Osteocyte (in vitro differentiated cells): ENCODE results near the gene TMEM270. TPM values are rescaled to one million over a fixed set of nuclear protein-coding genes. Genes with fewer than 3 reads are reported as not detected.

ENCODE experiments used
- DNase-seq: peaks from one replicate; pipeline ENCODE4 v3.0.0; 2021; ENCODE audit warnings: mixed read lengths; ENCODE audit not compliant: unreplicated experiment; ENCODE audit errors: extremely low spot score
- H3K27ac Mint-ChIP-seq: one replicate; pipeline ENCODE4 v1.8.0; 2021; ENCODE audit warnings: mild to moderate bottlenecking, mixed read lengths; ENCODE audit not compliant: unreplicated experiment
- H3K27me3 Mint-ChIP-seq: one replicate; pipeline ENCODE4 v1.8.0; 2021; ENCODE audit warnings: mixed read lengths; ENCODE audit not compliant: unreplicated experiment
- H3K36me3 Mint-ChIP-seq: one replicate; pipeline ENCODE4 v1.8.0; 2021; ENCODE audit warnings: mixed read lengths; ENCODE audit not compliant: unreplicated experiment
- H3K4me1 Mint-ChIP-seq: one replicate; pipeline ENCODE4 v1.8.0; 2021; ENCODE audit warnings: mixed read lengths; ENCODE audit not compliant: unreplicated experiment
- H3K4me3 Mint-ChIP-seq: one replicate; pipeline ENCODE4 v1.8.0; 2021; ENCODE audit warnings: mild to moderate bottlenecking, moderate library complexity, mixed read lengths; ENCODE audit not compliant: unreplicated experiment
- H3K9me3 Mint-ChIP-seq: one replicate; pipeline ENCODE4 v1.8.0; 2021; ENCODE audit warnings: mixed read lengths; ENCODE audit not compliant: unreplicated experiment
- CTCF ChIP-seq: fragments of 200-600 bp; sonication (generic); IDR thresholded peaks from 2 replicates; pipeline ENCODE4 v1.5.0; 2021; ENCODE audit warnings: antibody characterized with exemption, mild to moderate bottlenecking, moderate library complexity
- total RNA-seq: library from RNA; stranded (reverse); gene quantifications from 2 replicates; pipeline ENCODE4 v1.2.1, GENCODE V29; 2021

Gene TMEM270
- total RNA-seq, 1 donor from 2014 or later = not detected

- Mint-ChIP-seq H3K9me3 (no peaks in the 10 kb centered on the region), H3K36me3 (no peaks in the 10 kb centered on the region), H3K4me1 (peaks cover 41% of the 10 kb centered on the region), H3K27me3 (no peaks in the 10 kb centered on the region), H3K27ac (peak overlapping the region; percentile 95), H3K4me3 (no peak overlapping the region)
- TF ChIP-seq CTCF = no peak
- DNase-seq = no peak
These were observed 10.2 kb upstream of the TMEM270 start for GRCh38 chr7:73850781-73851207.

- H3K9me3 Mint-ChIP-seq = no peaks in the 10 kb centered on the region
- H3K4me1 Mint-ChIP-seq = peaks cover 38% of the 10 kb centered on the region
- no peak for DNase-seq
- H3K4me3 Mint-ChIP-seq = no peak overlapping the region
- no peak for TF ChIP-seq CTCF
- peak overlapping the region; percentile 95 for H3K27ac Mint-ChIP-seq
- H3K27me3 Mint-ChIP-seq = peaks cover 2% of the 10 kb centered on the region
- H3K36me3 Mint-ChIP-seq = no peaks in the 10 kb centered on the region
These were observed 9.3 kb upstream of the TMEM270 start for GRCh38 chr7:73851410-73852338.

- Mint-ChIP-seq H3K9me3 (no peaks in the 10 kb centered on the region), H3K4me1 (peaks cover 38% of the 10 kb centered on the region), H3K36me3 (no peaks in the 10 kb centered on the region), H3K27me3 (peaks cover 6% of the 10 kb centered on the region), H3K27ac (peak overlapping the region; percentile 95), H3K4me3 (no peak overlapping the region)
- no peak for DNase-seq
- TF ChIP-seq CTCF = no peak
These were observed 8.5 kb upstream of the TMEM270 start for GRCh38 chr7:73852500-73852899.

- no peaks in the 10 kb centered on the region for H3K9me3 Mint-ChIP-seq
- DNase-seq = no peak
- H3K27ac Mint-ChIP-seq = no peak overlapping the region
- no peak for TF ChIP-seq CTCF
- peaks cover 10% of the 10 kb centered on the region for H3K27me3 Mint-ChIP-seq
- peaks cover 14% of the 10 kb centered on the region for H3K4me1 Mint-ChIP-seq
- no peaks in the 10 kb centered on the region for H3K36me3 Mint-ChIP-seq
- no peak overlapping the region for H3K4me3 Mint-ChIP-seq
These were observed 4.0 kb upstream of the TMEM270 start for GRCh38 chr7:73856941-73857340.

- H3K4me1 Mint-ChIP-seq = peaks cover 7% of the 10 kb centered on the region
- no peaks in the 10 kb centered on the region for H3K36me3 Mint-ChIP-seq
- DNase-seq = no peak
- no peak overlapping the region for H3K4me3 Mint-ChIP-seq
- no peaks in the 10 kb centered on the region for H3K9me3 Mint-ChIP-seq
- peaks cover 12% of the 10 kb centered on the region for H3K27me3 Mint-ChIP-seq
- no peak for TF ChIP-seq CTCF
- no peak overlapping the region for H3K27ac Mint-ChIP-seq
These were observed 2.2 kb upstream of the TMEM270 start for GRCh38 chr7:73858807-73859206.
